Right lobe of liver (tissue), 6 donors: ENCODE results near the gene LIFR. TPM values are rescaled to one million over a fixed set of nuclear protein-coding genes. Genes with fewer than 3 reads are reported as not detected.

ENCODE experiments used
- ATAC-seq, 4 donors: fragments of 200-7000 bp; cut with Tn5 transposase; one replicate each; pipeline ENCODE4 v1.9.1; 2020; ENCODE audit warnings: mild to moderate bottlenecking in 4 of 4, moderate library complexity in 4 of 4
- DNase-seq, 3 donors: peaks; one replicate each; pipeline ENCODE4 v3.0.0-alpha.2; 2020
- H3K27ac ChIP-seq, 3 donors: fragments of 200-600 bp; one replicate each; pipeline ENCODE4 v1.8.0; 2022
- H3K27me3 ChIP-seq, 2 donors: fragments of 200-600 bp; one replicate each; pipeline ENCODE4 v1.8.0; 2022
- H3K36me3 ChIP-seq, 4 donors: fragments of 200-600 bp; sonication (generic) in 1 of 4; one replicate each; pipeline versions ENCODE4 v1.5.1 to v1.8.0; 2017 to 2022; ENCODE audit warnings: control low read depth in 1 of 4
- H3K4me1 ChIP-seq, 4 donors: fragments of 200-600 bp; sonication (generic) in 1 of 4; one replicate each; pipeline versions ENCODE4 v1.5.1 to v1.8.0; 2017 to 2022; ENCODE audit warnings: control low read depth in 1 of 4
- H3K4me3 ChIP-seq, 3 donors: fragments of 200-600 bp; one replicate each; pipeline ENCODE4 v1.8.0; 2022
- H3K9me3 ChIP-seq, 4 donors: fragments of 200-600 bp; sonication (generic) in 1 of 4; one replicate each; pipeline versions ENCODE4 v1.5.1 to v1.8.0; 2017 to 2022; ENCODE audit warnings: control low read depth in 1 of 4
- POLR2A ChIP-seq: fragments of 450-650 bp; IDR thresholded peaks from one replicate; pipeline ENCODE4 v1.6.1; 2017; ENCODE audit warnings: antibody characterized with exemption, mild to moderate bottlenecking
- WGBS: methylation state at CpG from one replicate; pipeline ENCODE4 v1.1.6; 2018; ENCODE audit warnings: low coverage, low lambda C conversion rate; ENCODE audit not compliant: insufficient coverage; ENCODE audit errors: missing lambda C conversion rate; 5-methylcytosine and 5-hydroxymethylcytosine counted together
- intact Hi-C, 2 donors: fragments of 100-400 bp; cut with DNase I; formaldehyde crosslinking; loops; one replicate each; pipeline versions ENCODE4 v1.11.2 to v1.14.1; 2022
- total RNA-seq, 6 experiments: library from RNA; depleted of rRNA in 2 of 6; stranded (reverse); fragments of >200 nt in 2 of 6; fragmentation: NEBNext Ultra II Directional in 3 of 6; extraction: Animal tissue kit (Norgen Biotek cat#: 25700) in 3 of 6; gene quantifications; one replicate each; pipeline versions ENCODE4 v1.1.0 to v1.2.4, GENCODE V29; 2016 to 2023
- TF ChIP-seq, protein P1 (sequence below), 4 donors: fragments of 200-600 bp in 3 of 4; fragments of 450-650 bp in 1 of 4; IDR thresholded peaks; one replicate each; pipeline versions ENCODE4 v1.5.1 to v1.8.0; 2016 to 2022; ENCODE audit warnings: antibody characterized with exemption in 4 of 4, mild to moderate bottlenecking in 2 of 4
- donor health status: DM: no; HTN: yes; CAD: no.
- donor health status: DM: no; HTN: no; CAD: no.
- donor health status: DM: no; HTN: no; CAD: no.
- donor health status: DM: no; HTN: yes; CAD: no.
- donor health status: DM: no; HTN: yes; CAD: no.

Gene LIFR
- total RNA-seq, 6 experiments from 2014 or later, result 14.3 to 52.1 (median 28.2) TPM

GRCh38 chr5:38582975-38583319, 26.5 kb upstream of the LIFR start:
- no peak for TF ChIP-seq POLR2A
- TF ChIP-seq, protein P1, sequence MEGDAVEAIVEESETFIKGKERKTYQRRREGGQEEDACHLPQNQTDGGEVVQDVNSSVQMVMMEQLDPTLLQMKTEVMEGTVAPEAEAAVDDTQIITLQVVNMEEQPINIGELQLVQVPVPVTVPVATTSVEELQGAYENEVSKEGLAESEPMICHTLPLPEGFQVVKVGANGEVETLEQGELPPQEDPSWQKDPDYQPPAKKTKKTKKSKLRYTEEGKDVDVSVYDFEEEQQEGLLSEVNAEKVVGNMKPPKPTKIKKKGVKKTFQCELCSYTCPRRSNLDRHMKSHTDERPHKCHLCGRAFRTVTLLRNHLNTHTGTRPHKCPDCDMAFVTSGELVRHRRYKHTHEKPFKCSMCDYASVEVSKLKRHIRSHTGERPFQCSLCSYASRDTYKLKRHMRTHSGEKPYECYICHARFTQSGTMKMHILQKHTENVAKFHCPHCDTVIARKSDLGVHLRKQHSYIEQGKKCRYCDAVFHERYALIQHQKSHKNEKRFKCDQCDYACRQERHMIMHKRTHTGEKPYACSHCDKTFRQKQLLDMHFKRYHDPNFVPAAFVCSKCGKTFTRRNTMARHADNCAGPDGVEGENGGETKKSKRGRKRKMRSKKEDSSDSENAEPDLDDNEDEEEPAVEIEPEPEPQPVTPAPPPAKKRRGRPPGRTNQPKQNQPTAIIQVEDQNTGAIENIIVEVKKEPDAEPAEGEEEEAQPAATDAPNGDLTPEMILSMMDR (IDR thresholded peaks at IDR 0.05), result no peak
- intact Hi-C loops, result no loop called here
- H3K4me3 ChIP-seq, result no peak overlapping the region
- no peak for DNase-seq
- no peaks in the 10 kb centered on the region for H3K36me3 ChIP-seq
- no peaks in the 10 kb centered on the region for H3K9me3 ChIP-seq
- H3K27me3 ChIP-seq, result no peaks in the 10 kb centered on the region
- no peak overlapping the region for H3K27ac ChIP-seq
- ATAC-seq, result no peak
- no peaks in the 10 kb centered on the region for H3K4me1 ChIP-seq
- WGBS, result 49% methylated on average over 5 of the region's 5 CpGs

DNA sequence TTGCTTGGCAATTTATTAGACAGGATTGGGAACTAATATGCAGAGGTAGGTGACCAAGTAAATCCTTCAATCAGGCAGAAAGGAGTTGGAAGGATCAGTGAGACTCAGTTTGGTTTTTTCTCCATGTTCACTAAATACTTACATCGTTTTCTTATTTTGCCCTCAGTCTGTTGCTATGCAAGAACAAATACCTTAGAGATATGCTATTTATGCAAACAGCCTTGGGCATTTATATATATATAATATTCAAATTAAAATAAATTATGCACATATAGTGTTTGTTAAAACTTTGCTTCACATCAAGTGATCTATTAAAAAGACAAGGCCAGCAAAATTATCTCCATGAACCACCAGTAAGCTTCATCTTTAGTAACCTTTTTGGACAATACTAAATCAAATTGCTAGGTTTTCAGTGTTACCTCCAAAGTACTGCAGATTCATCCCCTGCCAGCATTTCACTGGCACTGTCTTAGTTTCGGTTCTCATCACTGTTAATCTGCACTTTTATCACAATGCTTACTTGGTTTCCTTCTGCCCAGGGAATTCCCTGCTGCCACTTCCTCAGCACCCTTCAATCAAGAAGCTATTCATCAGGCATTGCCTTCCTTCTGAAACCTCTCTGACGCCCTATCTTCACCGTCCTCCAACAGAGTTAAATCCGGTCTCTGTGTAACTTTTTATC, 26.0 kb upstream of the LIFR start:
- Histone ChIP-seq H3K36me3 (no peaks in the 10 kb centered on the region), H3K27ac (no peak overlapping the region), H3K4me1 (no peaks in the 10 kb centered on the region), H3K27me3 (no peaks in the 10 kb centered on the region), H3K9me3 (no peaks in the 10 kb centered on the region), H3K4me3 (no peak overlapping the region)
- DNase-seq (no peak), ATAC-seq (no peak)
- WGBS, result 24% methylated on average over 5 of the region's 5 CpGs
- intact Hi-C loops, result no loop called here
- TF ChIP-seq, protein P1 (IDR thresholded peaks at IDR 0.05), result no peak
- no peak for TF ChIP-seq POLR2A

GRCh38 chr5:38581597-38581996, 25.2 kb upstream of the LIFR start:
- H3K36me3 ChIP-seq, result no peaks in the 10 kb centered on the region
- TF ChIP-seq, protein P1 (IDR thresholded peaks at IDR 0.05), result no peak
- TF ChIP-seq POLR2A, result no peak
- no peak for DNase-seq
- H3K4me3 ChIP-seq, result no peak overlapping the region
- H3K27ac ChIP-seq, result no peak overlapping the region
- H3K9me3 ChIP-seq, result no peaks in the 10 kb centered on the region
- 72% methylated on average over 4 of the region's 4 CpGs for WGBS
- no peaks in the 10 kb centered on the region for H3K27me3 ChIP-seq
- intact Hi-C loops, result no loop called here
- ATAC-seq, result no peak
- H3K4me1 ChIP-seq, result no peaks in the 10 kb centered on the region

- TF ChIP-seq POLR2A, result no peak
- TF ChIP-seq, protein P1 (IDR thresholded peaks at IDR 0.05), result no peak
- Histone ChIP-seq H3K9me3 (no peaks in the 10 kb centered on the region), H3K36me3 (no peaks in the 10 kb centered on the region), H3K27me3 (no peaks in the 10 kb centered on the region), H3K4me3 (no peak overlapping the region), H3K27ac (no peak overlapping the region), H3K4me1 (no peaks in the 10 kb centered on the region)
- DNase-seq (no peak), ATAC-seq (no peak)
- 69% methylated on average over 2 of the region's 2 CpGs for WGBS
- intact Hi-C loops, result no loop called here
Observed at GRCh38 chr5:38579105-38579504, 22.7 kb upstream of the LIFR start.
